ENCODE results near the gene KIF26A.

GRCh38 chr14:104155513-104155912 lies 17.1 kb downstream of the KIF26A start:
- TF ChIP-seq CTCF (IDR thresholded peaks at IDR 0.05; ENCODE audit: low read length), result no peak
- TF ChIP-seq EZH2phosphoT487 (IDR thresholded peaks at IDR 0.05; ENCODE audit: low read length), result no peak
